GM19397 (cell line): ENCODE results near the gene ARL4A.

ENCODE experiments used
- ATAC-seq: cut with Tn5 transposase; IDR thresholded peaks from one replicate; pipeline ENCODE4 v1.9.1; 2021; ENCODE audit warnings: mild to moderate bottlenecking, moderate library complexity; ENCODE audit not compliant: unreplicated experiment

Gene ARL4A

DNA sequence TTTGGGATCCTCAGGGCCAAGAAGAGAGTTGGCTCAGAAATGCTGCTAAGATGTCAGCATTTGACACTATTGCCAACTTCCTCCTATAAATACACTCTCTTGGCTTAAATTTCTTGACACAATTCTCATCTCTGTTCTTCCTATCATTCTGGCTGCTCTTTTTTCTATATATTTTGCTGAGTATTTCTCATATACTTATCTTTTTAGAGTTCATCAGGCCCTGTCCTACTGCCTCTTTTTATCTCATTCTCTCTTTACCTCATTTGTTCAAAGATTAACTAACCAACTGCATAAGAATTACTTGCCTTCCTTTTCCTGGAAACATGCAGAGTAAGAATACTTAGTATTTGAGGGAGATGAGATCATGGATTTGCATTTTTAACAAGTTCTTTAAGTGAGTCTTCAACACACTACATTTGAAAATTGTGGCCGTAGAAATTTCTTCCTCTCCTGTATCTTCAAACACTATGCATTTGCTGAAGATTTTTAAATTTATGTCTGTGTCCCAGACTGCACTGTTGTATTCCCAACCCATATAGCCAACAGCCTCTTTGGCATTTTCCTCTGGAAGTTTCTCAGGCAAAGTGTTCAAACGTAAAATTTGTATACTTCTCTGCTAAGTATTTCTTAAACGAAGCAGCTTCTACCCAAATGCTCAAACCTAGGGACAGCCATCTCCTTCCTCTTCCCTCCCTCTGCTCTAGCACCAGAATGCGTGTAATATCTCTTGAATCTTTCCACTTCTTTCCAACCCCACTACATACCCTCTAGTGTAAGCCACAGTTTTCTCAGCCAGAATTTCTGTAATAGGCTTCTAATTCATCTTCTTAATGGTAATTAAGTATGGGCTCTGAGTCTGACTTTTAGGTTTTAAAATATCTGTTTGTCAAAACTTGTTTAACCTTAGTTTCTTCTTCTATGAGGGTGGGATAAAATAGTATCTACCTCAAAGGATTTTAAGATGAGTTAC, 35.5 kb downstream of the ARL4A start:
- ATAC-seq: no peak

DNA sequence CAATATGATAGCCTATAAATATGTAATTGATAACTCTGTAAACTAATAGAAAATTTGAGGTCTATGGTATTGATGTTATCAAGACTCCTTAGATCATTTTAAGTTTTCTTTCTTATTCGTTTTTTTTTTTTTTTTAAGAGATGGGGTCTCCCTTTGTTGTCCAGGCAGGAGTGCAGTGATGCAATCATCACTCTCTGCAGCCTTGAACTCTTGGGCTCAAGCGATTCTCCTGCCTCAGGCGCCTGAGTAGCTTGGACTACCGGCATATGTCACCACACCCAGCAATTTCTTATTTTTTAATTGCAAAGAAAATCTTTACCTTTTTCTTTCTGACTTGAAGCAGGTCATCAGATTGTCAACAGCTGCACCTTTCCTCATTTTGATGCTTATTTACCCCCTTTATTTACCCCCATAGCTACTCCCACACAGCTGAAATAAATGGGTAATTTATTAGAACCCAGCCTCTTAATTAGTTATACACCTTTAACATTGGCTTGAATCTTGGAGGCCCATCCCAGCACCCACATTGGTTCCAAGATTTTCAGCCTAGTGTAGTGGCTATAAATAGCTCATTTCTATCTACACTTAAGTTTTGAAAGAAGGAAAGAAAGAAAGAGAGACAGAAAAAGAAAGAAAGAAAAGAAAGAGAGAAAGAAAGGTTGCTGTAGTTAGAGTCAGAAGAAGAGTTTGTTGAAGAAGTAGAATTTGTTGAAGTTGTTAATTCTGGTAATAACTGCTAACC, 38.3 kb downstream of the ARL4A start:
- no peak for ATAC-seq

DNA sequence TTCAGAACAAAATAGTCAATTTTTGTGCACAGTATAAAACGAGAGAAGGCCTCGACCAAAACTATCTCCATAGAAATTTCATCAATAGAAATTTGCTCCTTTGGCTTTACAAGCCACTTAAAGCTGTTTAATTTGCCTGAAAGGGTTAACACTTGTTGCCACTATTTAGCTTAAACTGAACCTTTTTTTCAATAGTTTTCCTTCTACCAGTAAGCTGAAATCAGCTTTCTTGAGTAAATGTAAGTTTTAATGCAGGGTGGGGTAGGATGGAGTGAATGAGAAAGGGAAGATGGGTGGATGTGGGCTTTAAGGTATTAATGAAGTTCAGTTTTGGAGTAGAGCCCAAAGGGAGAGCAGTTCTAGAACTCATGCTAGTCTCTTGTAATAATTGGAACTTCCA, 39.5 kb downstream of the ARL4A start:
- ATAC-seq: no peak

DNA sequence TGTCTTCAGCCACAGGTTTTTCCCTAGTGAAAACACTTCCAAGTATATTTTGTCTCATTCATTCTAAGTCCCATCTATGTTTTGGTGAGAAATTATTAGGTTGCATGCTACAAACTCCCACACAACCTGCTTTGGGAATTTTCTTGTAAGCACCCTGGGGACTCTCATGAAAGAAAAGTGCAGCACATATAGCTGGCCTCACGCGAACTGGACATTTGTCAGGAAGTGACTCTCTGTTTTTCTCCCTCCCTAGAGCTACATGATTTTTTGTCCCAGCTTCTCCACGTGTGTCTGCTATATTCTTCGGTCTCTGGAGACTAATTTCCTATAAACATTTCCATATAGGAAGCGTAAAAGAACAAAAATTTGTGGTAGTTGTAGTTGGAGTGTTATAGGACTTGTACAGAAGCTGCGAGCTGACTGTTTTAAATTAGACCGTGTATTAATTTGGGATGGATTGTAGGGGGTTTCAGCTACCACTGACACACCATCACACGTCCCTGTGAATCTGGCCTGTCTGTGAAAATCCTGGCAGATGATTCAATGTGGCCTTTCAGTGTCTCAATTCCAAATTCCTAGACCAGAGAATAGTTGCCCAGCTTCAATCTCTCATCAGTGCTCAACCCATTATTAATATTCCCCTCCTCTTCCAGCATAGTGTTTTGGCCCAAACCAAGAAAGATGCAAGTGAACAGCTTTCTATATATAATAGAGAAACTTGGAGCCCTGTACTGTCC, 40.2 kb downstream of the ARL4A start:
- no peak for ATAC-seq

DNA sequence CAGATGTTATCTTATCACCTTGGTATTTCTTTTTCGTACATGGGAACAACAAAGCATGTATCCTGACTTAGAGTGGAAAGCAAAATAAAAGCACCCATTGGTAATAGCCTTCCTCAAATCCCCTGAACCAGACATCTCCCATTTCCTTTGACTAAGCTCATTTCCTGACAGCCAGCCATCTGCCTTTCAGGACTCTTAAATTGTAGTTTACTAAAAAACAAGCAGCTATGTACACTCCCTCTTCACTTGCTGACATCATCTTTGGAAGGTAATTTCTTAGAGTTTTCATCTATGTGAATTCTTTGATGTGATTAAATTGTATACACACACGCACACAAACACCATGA, 40.7 kb downstream of the ARL4A start:
- no peak for ATAC-seq

DNA sequence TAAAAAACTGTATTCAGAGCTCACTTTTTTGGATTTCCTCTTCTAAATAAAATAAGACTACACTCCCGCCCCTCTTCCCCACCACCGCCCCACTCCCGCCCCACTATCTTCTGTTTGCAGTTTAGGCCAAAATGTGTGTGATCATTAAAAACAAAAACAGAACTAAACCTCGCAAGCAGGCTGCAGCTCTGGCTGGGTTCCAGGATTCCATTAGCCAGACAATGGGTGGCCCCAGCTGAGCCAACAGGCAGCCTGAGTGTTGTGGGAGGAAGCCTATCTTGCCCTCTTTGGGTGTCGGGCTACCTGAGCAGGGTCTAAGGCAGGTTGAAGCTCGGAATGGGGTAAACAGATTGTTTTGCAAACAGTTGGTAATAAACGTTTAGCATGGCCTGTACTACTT, 41.7 kb downstream of the ARL4A start:
- no peak for ATAC-seq

DNA sequence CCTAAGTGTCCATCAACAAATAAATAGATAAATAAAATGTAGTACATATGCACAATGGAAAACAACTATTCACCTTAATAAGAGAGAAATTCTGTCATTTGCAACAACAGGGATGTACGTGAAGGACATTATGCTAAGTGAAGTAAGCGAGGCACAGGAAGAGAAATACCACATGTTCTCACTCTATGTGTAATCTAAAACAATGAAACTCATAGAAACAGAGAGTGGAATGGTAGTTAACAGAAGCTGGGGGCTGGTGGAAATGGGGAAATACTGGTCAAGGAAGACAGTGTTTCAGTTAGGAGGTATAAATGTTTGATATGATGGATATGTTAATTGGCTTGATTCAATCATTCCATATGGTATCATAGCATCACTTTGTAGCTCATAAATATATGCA, 43.1 kb downstream of the ARL4A start:
- ATAC-seq: no peak

DNA sequence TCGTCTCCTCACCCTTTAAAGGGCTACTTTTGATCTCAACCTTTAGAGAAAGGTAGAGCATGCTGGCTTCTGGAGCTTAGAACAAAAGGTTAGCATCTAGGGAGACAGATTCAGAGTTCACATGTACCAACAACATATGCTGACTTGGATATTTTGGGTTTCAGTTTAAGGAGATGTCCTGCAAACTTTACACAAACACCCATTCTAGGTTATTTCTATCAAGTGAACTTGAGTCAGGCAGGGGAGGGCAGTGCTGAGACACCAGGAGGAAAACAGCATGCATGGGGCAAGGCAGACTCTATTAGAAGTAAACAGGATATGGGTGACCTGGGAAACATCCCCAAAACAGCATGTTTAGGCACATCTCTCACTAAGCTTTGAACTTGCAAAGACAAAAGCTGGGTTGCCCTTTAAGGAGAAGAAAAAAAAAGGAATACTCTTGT, 43.8 kb downstream of the ARL4A start:
- ATAC-seq: no peak

DNA sequence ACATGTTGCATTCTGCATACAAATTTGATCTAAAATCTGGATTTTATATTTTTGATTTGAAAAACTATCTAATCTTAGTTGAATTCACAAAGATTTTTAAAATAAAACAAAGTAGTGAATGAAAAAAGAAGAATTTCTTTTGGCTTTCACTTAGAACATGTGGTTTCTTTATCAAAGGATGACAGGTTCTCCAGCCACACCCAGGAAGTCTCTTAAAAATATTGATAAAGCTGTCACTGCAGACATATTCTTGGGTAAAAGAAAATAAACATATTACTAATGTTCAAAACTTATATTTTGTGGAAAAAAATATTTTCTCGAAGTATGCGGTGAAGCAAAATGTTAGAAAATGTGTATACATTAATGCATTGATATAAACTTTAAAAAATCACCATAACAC, 44.3 kb downstream of the ARL4A start:
- no peak for ATAC-seq

DNA sequence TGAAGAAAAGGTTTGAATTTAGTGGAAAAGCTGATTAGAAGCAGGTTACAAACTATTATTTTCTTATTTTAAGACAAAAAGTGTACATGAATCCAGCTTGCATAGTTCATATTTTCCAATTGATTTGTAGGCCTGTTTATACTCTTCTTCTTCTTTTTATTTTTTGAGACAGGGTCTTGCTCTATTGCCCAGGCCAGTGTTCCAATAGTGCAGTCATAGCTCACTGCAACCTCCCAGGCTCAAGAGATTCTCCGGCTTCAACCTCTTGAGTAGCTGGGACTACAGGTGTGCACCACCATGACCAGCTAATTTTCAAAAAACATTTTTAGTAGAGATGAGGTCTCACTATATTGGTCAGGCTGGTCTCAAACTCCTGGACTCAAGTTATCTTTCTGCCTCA, 45.0 kb downstream of the ARL4A start:
- no peak for ATAC-seq

DNA sequence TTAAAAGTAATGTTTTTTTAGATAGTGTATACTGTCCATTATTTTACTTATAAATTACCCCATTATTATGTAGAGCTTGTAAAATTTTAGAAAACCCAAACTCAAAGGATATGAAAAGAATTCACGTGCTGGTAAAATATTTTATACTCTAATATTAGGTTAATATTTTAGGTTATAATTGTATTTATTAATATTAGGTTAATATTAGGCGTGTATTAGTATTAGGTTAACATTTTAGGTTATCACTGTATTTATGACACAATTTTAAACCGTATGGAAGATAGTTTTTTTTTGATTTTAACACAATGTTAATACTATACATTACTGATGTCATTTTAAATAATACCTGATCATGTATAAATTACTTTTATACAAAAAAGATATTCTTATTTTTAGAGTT, 48.5 kb downstream of the ARL4A start:
- ATAC-seq: no peak

DNA sequence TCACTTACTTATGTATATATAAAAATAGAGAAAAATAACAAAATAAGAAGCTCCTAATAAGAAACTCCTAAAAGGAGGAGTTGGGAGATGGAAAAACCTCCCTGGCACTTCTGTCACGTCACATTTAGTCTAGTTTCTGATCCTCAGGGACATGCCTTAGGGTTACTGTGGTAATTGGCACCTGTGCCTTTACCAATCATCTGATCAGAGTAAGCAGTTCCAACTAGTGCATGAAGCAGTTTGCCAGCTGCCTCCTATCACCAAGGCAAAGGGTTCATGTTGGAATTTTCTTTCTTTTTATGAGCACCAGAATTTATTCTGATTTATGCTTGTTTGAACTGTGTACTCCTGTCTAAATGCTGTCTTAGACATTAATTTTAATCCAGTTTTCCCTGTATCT, 49.9 kb downstream of the ARL4A start:
- ATAC-seq: no peak

DNA sequence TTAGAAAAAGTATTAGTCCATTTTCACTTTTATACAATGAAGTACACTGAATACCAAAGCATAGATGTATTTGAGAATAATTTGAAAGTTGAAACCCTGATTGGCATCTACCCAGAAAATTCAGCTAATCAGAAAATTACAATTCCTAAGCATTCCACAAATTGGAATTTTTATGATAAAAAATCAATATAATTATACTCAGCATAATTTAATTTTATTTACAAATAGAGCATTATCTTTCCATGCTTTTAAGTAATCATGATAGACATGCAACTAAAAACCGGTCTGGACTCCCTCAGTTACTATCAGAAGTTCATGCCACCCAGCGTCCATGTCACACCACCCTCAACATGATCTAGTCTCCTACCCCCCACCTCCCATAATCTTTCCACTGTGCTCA, 50.4 kb downstream of the ARL4A start:
- ATAC-seq: no peak

DNA sequence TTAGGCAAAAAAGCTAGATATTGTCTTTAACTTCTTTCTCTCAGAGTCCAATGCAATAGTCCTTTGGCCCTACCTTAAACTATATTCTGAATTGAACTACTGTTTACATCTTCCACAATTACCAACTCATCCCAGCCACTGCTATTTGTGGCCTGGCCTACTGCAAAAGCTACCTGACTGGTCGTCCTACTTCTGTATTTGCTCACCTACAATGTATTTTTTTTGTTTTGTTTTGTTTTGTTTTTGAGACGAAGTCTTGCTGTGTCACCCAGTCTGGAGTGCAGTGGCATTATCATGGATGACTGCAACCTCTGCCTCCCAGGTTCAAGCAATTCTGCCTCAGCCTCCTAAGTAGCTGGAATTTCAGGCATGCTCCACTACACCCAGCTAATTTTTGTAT, 51.2 kb downstream of the ARL4A start:
- ATAC-seq: no peak
